AG04449 (cell line): ENCODE results near the gene ERAP2.

Experiments
- CTCF ChIA-PET: fragments of 350-600 bp; formaldehyde crosslinking; extraction: SDS; loops from one replicate; lab custom pipeline; 2021; ENCODE audit warnings: antibody characterized with exemption; lab: Yijun Ruan, JAX
- POLR2A ChIA-PET: fragments of 400-600, 350-600 bp; formaldehyde crosslinking; extraction: SDS; loops from one replicate; lab custom pipeline; 2020; ENCODE audit warnings: antibody characterized with exemption, inconsistent platforms; lab: Yijun Ruan, JAX
- DNase-seq: peaks from one replicate; pipeline ENCODE4 v3.0.0-alpha.2; 2010; ENCODE audit warnings: low read depth, low spot score
- H3K4me3 ChIP-seq: 2 replicates; pipeline ENCODE4 v1.5.1; 2011; ENCODE audit warnings: low read depth, mild to moderate bottlenecking, control low read depth, low read length
- TF ChIP-seq, protein P1 (sequence below): IDR thresholded peaks from one replicate; pipeline ENCODE4 v1.5.1; 2011; ENCODE audit warnings: mild to moderate bottlenecking, moderate library complexity, low read length, control low read depth, inconsistent platforms; ENCODE audit not compliant: insufficient read depth; ENCODE audit errors: missing control alignments

ERAP2 gene

DNA sequence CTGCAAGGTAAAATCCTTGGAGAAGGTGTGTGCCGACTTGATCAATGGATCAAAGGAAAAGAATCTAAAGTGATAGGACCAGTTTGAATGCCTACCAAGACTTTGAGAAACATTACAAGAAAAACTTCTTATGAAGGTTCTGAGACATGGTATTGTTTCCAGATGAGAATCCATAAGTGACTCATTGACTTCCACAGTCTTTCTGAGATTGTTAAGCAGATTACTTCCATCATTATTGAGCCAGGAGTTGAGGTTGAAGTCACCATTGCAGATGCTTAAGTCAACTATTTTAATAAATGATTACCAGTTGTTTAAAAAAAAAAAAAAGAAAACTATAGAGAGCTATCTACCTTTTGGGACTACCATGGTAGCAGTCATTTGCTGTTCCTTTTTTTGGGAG is 66.6 kb downstream of the ERAP2 start:
- ChIA-PET CTCF (interaction anchor here (1.2 kb wide), 1 partner anchor 74 kb away, joined by 3 read pairs; no protein-coding TSS in a partner anchor), POLR2A (no interaction called here)
- no peak overlapping the region for H3K4me3 ChIP-seq
- TF ChIP-seq, protein P1, sequence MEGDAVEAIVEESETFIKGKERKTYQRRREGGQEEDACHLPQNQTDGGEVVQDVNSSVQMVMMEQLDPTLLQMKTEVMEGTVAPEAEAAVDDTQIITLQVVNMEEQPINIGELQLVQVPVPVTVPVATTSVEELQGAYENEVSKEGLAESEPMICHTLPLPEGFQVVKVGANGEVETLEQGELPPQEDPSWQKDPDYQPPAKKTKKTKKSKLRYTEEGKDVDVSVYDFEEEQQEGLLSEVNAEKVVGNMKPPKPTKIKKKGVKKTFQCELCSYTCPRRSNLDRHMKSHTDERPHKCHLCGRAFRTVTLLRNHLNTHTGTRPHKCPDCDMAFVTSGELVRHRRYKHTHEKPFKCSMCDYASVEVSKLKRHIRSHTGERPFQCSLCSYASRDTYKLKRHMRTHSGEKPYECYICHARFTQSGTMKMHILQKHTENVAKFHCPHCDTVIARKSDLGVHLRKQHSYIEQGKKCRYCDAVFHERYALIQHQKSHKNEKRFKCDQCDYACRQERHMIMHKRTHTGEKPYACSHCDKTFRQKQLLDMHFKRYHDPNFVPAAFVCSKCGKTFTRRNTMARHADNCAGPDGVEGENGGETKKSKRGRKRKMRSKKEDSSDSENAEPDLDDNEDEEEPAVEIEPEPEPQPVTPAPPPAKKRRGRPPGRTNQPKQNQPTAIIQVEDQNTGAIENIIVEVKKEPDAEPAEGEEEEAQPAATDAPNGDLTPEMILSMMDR, result no peak
- no peak for DNase-seq

DNA sequence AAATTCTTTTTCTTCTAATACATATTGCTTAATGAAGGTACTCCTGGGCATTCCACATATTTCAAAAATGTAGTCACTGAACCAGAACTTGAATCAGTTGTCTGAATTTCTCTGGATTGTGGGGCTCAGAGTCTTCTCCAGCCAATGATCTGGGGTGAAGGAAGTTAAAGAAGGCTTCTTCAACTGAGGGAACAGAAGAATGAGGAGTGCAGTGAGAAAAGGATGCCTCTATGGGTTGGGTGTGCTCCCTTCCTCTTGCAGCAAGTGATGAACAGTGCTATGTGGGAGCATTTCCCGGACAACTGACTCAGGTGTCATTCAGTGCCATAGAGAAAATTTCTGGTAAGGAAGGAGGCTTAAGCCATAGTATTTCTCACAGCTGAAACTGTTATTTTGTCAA is 67.5 kb downstream of the ERAP2 start:
- TF ChIP-seq, protein P1, result no peak
- ChIA-PET POLR2A (no interaction called here), CTCF (interaction anchor here (0.6 kb wide), 1 partner anchor 74 kb away, joined by 3 read pairs; no protein-coding TSS in a partner anchor)
- DNase-seq, result no peak
- H3K4me3 ChIP-seq, result no peak overlapping the region

DNA sequence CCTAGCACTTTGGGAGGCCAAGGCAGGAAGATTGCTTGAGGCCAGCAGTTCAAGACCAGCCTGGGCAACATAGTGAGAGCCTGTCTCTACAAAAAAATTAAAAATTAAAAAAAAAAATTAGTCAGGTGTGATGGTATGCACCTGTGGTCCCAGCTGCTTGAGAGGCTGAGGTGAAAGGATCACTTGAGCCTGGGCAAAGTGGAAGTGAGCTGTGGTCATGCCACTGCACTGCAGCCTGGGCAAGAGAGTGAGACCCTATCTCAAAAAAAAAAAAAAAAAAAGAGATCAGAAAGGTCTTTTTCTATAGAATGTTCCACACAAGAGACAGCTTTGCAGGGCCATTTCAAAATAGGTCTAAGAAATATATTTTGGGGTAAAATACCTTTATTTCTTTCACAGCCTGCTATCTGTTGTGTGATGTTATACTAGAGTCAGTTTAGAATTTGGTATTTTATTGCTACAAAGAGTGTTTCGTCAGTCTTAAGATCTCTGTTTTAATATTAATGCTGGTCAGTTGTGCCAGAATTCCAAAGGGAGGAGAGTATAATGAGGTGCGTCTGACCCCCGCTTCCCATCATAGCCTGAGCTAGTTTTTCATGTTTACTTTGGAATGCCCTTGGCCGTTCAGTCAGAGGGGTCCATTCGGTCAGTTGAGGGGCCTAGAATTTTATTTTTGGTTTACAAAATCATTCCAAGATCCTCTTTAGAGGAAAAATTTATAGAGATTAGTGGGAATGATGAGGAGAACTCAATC is 69.0 kb downstream of the ERAP2 start:
- CTCF ChIA-PET, result interaction anchor here (1.0 to 1.4 kb wide), 3 partner anchors 34 to 193 kb away, joined by 3 read pairs; no protein-coding TSS in a partner anchor
- no peak overlapping the region for H3K4me3 ChIP-seq
- DNase-seq, result no peak
- TF ChIP-seq, protein P1, result no peak
- POLR2A ChIA-PET, result no interaction called here

DNA sequence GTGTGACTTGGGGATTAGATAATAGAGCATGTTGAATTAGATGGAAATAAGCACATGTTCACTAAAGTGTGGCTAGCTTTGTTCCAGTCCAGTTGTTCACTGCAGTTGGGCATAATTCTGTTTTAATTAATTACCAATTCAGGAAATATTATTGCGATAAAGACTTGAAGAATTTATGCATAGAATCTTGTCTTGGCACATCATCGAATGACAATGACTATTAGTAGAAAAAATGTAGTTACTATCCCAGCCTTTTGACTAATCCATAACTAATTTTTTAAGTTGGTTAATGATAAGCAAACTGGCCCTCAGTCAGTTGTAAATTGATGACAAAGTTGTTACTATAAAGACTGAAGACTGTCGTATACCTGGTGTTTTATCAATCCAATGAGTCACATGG is 70.1 kb downstream of the ERAP2 start:
- DNase-seq, result no peak
- ChIA-PET CTCF (interaction anchor here (1.0 to 1.4 kb wide), 3 partner anchors 35 to 194 kb away, joined by 3 read pairs; no protein-coding TSS in a partner anchor), POLR2A (no interaction called here)
- TF ChIP-seq, protein P1, result no peak
- H3K4me3 ChIP-seq, result no peak overlapping the region

DNA sequence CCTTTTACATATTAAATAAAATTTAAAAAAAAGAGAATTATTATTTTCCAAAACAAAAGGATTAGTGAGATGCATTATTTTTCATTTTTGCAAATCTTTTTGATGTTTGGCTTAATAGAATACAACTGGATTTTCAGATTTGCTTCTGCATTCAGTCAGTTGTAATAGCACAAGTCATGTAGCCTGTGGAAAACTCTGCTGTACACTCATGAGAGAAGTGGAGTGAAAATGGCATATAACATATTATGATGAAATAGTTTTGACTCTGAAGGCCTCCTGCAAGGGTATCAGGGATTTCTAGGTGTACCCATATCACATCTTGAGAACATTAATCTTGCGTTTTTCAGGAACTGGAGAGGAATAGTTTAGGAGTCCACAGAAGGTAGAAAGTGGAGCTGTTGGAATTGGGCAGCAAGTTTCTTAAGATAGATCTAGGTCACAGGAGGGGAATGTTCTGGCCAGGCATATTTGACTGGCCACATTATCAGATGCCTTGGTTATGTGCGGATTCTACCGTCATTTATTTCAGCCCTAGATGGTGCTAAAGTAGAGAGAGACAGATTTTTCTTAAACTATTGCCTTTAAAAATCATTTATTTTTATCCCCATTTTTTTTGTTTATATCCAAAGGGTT is 75.9 kb downstream of the ERAP2 start:
- CTCF ChIA-PET, result no interaction called here
- DNase-seq, result no peak
- POLR2A ChIA-PET, result no interaction called here
- TF ChIP-seq, protein P1, result no peak
- H3K4me3 ChIP-seq, result no peak overlapping the region
